Gastrocnemius medialis (tissue), 4 donors: ENCODE data around the gene CLDN7.

Experiments used
- CTCF ChIP-seq, 5 experiments: fragments of 450-650 bp in 3 of 5; fragments of 200-600 bp in 2 of 5; sonication (generic) in 2 of 5; IDR thresholded peaks in 4 of 5; conservative IDR thresholded peaks in 1 of 5; 1 replicate in 4 of 5; 2 replicates in 1 of 5; pipeline ENCODE4 v1.5.1; 2016 to 2019; ENCODE audit warnings: antibody characterized with exemption in 5 of 5, mild to moderate bottlenecking in 3 of 5, moderate library complexity in 3 of 5
- POLR2A ChIP-seq, 2 donors: fragments of 450-650 bp; IDR thresholded peaks; one replicate each; pipeline ENCODE4 v1.6.1; 2017; ENCODE audit warnings: antibody characterized with exemption in 2 of 2, mild to moderate bottlenecking in 2 of 2, moderate library complexity in 2 of 2

- TF ChIP-seq CTCF (IDR thresholded peaks at IDR 0.05 in 4 of 5, conservative IDR thresholded peaks at IDR 0.05 in 1 of 5) = no peak
- TF ChIP-seq POLR2A (IDR thresholded peaks at IDR 0.05) = peak; percentile 94 to 95
These were observed 42.3 kb downstream of the CLDN7 start, which contains the start of the genes ACADVL and DLG4 for GRCh38 chr17:7219812-7220592.
